Stimulated activated CD8-positive, alpha-beta memory T cell treated with anti-CD3 and anti-CD28 coated beads, Interleukin-2, amount 100 ng/mL, for 48 hours (primary cell): ENCODE measurements around the gene CCDC86.

Experiments
- DNase-seq, 2 donors: peaks; one replicate each; pipeline ENCODE4 v3.0.0-alpha.2; 2020; ENCODE audit warnings: low read depth in 2 of 2

CCDC86 gene

DNA sequence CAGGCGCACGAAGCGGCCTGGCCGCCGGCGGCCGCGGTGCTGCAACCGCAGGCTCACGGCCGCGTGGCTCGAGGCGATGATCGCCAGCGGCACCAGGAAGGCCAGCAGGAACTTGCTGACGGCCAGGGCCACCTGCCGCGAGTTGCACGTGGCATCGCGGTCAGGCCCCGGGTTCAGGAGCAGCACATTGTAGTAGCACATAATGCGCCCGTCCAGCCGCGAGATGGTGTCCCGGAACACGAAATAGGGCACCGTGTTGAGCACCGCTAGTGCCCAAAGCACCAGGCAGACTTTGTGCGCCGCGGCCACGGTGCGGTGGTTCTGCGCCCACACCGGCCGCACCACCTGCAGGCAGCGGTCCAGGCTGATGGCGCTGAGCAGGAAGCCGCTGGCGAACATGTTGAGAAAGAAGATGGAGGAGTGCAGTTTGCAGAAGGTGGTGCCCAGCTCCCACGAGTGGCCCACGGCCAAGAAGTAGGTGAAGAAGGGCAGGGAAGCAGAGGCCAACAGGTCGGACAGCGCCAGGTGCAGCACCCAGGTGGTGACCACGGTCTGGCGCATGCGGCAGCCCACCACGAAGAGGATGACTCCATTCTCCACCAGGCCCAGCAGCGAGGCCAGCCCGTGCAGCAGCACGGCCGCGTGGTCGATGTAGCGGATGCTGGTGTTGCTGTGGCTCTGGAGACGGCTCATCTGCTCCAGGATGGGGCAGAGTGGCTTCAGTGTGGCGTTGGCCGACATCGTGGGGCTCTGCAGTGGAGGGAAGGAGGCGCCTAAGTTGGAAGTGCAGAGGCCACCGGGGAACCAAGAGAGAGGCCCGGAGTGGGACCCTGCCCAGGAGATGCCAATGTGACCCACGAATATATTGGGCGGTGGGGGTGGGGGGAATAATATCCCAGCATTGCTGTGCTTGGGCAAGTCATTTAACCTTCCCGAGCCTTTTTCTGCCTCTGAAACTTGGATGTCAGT lies 11.4 kb downstream of the CCDC86 start:
- no peak for DNase-seq

- no peak for DNase-seq
Observed at GRCh38 chr11:60854140-60854846, 12.4 kb downstream of the CCDC86 start.

DNA sequence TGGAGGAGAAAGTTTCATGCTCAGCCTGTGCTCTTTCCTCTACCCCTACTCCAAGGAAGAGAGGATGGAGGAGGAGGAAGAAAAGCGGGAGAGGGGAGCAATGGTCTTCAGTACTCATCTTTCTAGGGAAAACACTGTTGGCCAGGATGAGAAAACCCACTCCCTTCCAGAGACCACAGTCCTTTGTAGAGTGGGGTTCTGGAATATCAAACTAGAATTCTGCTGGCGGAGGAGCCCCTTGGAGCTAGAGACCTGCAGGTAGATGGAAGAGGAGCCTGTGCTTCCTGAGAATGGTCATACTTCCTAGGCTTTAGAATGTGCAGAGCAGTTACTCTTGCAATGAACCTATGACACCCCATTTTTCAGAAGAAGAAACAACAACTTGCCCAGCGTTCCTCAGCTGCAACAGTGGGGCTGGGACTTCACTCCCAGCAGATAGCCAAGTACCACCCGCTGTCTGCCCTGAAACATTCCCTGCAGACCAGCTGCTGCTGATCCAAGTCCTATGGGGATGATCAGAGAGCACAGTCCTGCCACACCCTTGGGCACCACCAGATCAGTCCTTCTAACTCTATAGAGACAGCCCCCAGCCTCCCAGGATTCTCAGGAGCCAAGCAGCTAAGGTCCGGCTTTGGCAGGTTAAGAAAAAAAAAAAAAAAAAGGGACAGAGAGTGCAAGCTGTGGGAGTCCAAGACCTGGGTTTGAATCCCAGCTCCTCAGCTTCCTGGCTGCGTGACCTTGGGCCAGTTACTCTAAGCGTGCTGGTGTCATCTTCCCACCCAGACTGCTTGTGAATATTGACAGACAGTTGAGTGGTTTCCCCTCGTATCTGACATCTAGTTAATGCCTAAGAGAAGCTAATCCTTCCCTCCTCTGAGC lies 13.2 kb downstream of the CCDC86 start:
- DNase-seq: no peak

DNA sequence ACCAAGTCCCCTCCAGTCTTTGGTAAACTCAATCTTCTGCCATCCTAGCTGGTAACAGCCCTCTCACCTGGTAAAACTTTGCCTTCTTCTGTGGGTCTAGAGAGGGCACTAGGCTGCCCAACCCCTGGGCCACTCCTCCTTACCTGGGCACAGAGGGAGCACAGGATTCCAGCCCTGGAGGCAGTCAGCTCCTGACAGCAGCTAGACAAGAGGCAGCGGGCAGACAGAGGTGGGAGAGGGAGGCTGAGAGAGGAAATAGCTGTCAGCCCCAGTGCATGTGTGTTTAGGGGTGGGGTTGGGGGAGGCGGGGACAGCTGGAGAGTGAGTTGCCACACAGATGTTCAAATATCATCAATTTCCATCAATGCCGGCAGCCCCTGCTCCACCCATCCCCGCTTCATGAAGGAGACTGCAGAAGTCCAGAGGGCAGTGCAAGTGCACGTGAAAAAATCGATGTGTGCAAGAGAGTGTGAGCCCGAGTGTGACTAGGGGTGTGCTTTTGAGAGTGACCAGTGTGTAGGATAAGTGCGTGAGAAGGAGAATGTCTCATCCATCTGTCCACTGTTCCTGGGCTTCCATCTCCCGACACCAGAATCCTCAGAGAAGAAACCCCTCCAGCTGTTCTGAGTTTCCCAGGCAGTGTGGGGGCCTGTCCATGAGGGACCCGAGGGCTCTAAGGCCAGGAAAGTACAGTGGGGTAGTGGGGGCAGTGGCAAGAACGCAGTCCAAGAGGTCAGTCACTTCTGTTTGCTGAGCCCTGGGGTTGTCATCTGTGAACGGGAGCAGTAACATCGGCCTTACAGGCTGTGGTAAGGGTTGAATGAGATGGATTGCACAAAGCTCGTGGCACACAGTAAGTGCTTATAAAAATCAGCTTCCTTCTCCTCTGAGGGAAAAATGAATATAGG lies 14.1 kb downstream of the CCDC86 start, which contains the start of gene PTGDR2:
TSS of gene PTGDR2 (minus strand) at position 225 of the 908 bp plus-strand sequence. CDS start 2,228 bp downstream, outside the sequence.
- DNase-seq: no peak

DNA sequence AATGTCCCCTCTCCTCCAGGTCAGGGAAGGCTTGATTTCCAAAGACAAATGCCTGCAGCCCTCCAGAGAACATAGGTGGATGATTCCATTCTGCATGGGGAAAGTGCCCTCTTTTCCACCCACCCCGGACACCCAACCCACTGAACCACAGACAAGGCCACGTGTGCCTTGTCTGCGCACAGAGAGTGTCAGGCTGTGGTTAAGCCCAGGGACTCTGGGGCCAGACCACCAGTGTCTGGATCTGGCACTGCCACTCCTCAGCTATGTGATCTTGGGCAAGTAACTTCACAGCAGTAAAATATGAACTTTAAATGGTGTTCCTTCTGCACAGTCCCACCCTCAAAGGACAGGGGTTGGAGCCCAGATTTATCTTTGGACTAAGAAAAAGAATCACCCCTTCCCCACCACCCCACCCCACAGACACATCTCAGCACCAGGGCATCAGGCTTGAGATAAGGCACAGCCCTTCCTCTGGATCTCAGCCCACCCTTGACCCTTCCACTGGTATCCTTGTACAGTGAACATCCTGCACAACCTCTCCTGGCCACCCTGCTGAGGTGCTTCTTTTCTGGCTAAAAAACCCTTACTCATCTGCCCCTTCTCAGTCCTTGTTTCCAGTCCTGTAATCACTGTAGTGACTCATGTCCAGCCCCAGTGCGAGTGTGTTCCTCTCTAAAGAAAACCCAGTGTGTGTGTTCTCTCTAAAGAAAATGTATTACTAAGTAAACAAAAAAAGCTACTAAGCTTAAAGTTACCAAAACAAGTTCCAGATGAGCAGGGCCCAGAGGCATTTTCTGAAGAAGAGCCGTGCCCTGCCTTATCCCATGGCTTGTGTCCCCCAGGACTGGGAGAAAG lies 15.7 kb downstream of the CCDC86 start:
- no peak for DNase-seq

DNA sequence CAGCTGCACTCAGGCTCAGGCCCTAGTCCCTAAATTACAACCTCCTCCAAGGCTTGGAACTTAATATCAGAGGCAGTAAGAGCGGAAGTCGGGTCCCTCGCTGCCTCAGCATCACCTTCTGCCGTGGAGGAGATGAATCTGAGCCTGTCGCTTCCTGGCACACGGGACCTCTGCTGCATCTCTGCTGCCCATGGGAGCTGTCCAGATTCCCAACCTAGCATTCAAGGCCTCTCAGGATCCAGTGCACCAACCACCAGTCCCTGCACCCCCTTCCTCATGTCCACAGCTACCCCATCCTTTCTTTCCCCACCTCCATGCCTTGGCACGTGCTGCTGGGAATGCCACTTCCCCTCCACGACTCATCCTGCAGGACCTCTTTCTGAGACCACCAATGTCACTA lies 16.3 kb downstream of the CCDC86 start:
- DNase-seq: no peak

GRCh38 chr11:60858731-60859464 lies 17.0 kb downstream of the CCDC86 start:
- DNase-seq: no peak

GRCh38 chr11:60859616-60860250 lies 17.8 kb downstream of the CCDC86 start:
- DNase-seq: no peak

DNA sequence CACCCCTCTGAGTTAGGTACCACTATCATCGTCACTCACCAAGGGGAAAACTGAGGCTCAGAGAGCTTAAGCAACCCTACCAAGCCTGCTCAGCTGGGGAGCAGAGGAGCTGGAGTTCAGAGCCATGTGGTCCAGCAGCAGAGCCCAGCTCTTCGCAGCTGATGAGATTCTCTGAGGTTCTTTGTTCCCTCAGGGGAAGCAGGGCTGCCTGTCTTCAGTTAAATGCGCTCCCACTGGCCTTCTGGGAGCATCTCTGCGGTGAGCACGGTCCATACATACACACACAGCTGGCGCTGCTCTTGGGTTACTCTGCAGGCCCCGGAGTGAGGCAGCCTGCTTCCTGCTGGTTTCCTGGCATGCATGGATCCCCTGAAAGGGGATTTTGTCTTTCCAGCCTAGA lies 19.0 kb downstream of the CCDC86 start:
- DNase-seq: no peak

GRCh38 chr11:60862171-60862570 lies 20.3 kb downstream of the CCDC86 start:
- DNase-seq: no peak

GRCh38 chr11:60863550-60864521 lies 21.9 kb downstream of the CCDC86 start:
- no peak for DNase-seq

- DNase-seq: no peak
Observed at GRCh38 chr11:60864856-60865513, 23.1 kb downstream of the CCDC86 start.

- DNase-seq: no peak
Observed at GRCh38 chr11:60866911-60867870, 25.3 kb downstream of the CCDC86 start, which contains the start of gene ZP1. TSS of gene ZP1 (plus strand) at chr11:60867542. CDS start at chr11:60867562, 20 bp downstream.

- DNase-seq: no peak
Observed at GRCh38 chr11:60867871-60868681, 26.2 kb downstream of the CCDC86 start.
